GM13976 (cell line): Measurements from ENCODE around the gene ST3GAL3.

Source experiments
- DNase-seq: peaks from one replicate; pipeline ENCODE4 v3.0.0; 2012; ENCODE audit warnings: low spot score
- in situ Hi-C: fragments of 300-500 bp; cut with MboI; formaldehyde crosslinking; loops from one replicate; pipeline ENCODE4 v1.12.0; 2022; ENCODE audit warnings: low sequenced_read_pairs, mixed read lengths, inconsistent platforms; ENCODE audit not compliant: unreplicated experiment
- TF ChIP-seq, protein P1 (sequence below): IDR thresholded peaks from 2 replicates; pipeline ENCODE4 v1.5.1; 2012; ENCODE audit warnings: borderline replicate concordance, mild to moderate bottlenecking; ENCODE audit not compliant: insufficient read depth; ENCODE audit errors: extremely low read depth, missing control alignments, control extremely low read depth

Gene ST3GAL3

DNA sequence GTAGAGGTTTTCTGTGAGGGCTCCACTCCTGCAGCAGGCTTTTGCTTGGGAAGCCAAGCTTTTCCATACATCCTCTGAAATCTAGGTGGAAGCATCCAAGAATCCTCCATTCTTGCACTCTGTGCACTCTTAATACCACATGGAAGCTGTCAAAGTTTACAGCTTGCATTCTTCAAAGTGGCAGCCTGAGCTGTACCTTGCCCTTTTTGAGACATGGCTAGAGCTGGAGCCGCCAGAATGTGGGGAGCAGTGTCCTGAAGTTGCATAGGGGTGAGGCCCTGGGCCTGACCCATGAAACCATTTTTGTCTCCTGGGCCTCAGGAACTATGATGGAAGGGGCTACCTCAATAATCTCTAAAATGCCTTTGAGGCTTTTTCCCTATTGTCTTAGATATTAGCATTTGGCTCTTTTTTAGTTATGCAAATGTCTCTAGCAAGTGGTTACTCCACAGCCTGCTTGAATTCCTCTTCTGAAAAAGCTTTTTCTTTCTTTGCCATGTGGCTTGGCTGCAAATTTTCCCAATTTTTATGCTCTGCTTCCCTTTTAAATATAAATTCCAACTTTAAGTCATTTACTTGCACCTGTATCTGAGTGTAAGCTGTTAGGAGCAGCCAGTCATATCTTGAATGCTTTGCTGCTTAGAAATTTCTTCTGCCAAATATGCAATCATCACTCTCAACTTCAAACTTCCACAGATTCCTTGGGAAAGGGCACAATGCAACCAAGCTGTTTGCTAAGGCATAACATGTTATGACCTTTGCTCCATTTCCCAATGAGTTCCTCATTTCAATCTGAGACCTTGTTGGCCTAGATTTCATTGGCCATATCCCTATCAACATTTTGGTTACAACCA is 134.2 kb downstream of the ST3GAL3 start:
- TF ChIP-seq, protein P1, sequence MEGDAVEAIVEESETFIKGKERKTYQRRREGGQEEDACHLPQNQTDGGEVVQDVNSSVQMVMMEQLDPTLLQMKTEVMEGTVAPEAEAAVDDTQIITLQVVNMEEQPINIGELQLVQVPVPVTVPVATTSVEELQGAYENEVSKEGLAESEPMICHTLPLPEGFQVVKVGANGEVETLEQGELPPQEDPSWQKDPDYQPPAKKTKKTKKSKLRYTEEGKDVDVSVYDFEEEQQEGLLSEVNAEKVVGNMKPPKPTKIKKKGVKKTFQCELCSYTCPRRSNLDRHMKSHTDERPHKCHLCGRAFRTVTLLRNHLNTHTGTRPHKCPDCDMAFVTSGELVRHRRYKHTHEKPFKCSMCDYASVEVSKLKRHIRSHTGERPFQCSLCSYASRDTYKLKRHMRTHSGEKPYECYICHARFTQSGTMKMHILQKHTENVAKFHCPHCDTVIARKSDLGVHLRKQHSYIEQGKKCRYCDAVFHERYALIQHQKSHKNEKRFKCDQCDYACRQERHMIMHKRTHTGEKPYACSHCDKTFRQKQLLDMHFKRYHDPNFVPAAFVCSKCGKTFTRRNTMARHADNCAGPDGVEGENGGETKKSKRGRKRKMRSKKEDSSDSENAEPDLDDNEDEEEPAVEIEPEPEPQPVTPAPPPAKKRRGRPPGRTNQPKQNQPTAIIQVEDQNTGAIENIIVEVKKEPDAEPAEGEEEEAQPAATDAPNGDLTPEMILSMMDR, result no peak
- in situ Hi-C loops, result no loop called here
- DNase-seq, result no peak

DNA sequence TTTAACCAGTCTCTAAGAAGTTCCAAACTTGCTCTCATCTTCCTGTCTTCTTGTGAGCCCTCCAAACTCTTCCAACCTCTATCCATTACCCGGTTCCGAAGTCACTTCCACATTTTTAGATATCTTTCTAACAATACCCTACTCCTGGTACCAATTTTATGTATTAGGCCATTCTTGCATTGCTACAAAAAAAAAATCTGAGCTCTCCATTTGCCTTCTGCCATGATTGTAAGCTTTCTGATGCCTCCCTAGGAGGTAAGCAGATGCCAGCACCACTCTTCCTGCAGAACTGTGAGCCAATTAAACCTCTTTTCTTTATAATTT is 134.8 kb downstream of the ST3GAL3 start:
- TF ChIP-seq, protein P1, result no peak
- in situ Hi-C loops, result no loop called here
- no peak for DNase-seq

DNA sequence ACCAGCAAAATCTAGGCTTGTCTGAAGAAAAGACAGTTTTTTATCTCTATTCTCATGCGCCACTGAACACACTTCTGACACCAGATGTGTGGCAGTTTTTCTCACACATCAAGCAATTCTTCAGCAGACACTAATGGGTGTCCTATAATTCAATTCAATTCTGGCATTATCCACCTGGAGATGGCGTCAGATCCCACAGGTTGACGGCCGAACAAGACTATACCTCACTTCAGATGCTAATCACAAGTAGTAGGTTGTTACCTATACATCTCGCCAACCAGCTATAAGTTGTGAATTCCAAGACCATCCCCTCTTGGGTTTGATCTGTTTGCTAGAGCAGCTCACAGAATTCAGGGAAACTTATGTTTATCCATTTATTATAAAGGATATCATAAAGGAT is 136.3 kb downstream of the ST3GAL3 start:
- TF ChIP-seq, protein P1, result no peak
- DNase-seq, result no peak
- in situ Hi-C loops, result no loop called here

DNA sequence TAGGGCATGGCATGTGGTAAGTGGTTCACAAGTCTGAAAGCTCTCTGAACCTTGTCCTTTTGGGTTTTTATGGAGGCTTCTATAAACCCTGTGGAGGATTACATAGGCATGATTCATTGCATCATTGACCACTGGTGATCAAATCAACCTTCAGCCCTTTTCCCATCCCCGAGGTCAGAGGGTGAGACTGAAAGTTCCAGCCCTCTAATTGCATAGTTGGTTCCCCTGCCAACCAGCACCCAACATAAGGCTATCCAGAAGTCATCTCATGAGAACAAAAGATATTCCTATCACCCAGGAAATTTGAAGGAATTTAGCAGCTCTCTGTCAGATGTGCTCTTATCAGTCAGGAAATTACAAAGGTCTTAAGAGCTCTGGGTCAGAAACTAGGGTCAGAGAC is 136.8 kb downstream of the ST3GAL3 start:
- TF ChIP-seq, protein P1, result no peak
- no peak for DNase-seq
- in situ Hi-C loops, result no loop called here

DNA sequence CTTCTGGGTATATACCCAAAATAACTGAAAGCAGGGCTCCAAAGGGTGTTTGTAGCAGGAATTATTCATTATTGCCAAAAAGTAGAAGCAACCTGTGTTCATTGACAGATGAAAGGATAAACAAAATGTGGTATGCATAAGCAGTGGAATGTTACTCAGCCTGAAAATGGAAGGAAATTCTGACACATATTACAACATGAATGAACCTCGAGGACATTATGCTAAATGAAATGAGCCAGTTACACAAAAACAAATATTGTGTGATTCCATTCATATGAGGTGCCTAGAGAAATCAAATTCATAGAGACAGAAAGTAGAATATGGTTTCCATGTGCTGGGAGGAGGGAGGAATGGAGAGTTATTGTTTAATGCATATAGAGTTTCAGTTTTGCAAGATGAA is 140.0 kb downstream of the ST3GAL3 start:
- in situ Hi-C loops, result no loop called here
- TF ChIP-seq, protein P1, result no peak

DNA sequence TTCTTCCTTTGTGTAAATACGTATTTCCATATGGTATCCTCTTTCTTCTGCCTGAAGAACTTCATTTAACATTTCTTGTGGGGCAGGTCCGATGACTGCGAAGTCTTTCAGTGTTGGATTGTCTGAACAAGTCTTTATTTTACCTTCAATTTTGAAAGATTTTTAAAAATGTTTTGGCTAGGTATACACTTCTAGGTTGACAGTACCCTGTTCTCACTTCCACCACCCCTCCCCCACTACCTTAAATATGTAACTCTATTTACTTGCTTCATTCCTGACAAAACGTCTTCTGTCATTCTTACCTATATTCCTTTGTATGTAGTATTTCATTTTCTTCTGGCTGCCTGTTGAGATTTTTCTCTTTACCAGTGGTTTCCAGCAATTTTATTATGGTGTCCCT is 140.5 kb downstream of the ST3GAL3 start:
- in situ Hi-C loops, result no loop called here
- no peak for DNase-seq
- TF ChIP-seq, protein P1, result no peak

More for the DNA sequence above, 140.0 kb downstream of the ST3GAL3 start:
- DNase-seq, result no peak
